Esophagus squamous epithelium (tissue), 4 donors: ENCODE results near the gene PRSS48.

Experiments used
- POLR2A ChIP-seq, 4 donors: fragments of 450-650 bp; IDR thresholded peaks; one replicate each; pipeline ENCODE4 v1.6.1; 2017; ENCODE audit warnings: antibody characterized with exemption in 4 of 4, mild to moderate bottlenecking in 4 of 4, moderate library complexity in 3 of 4
- TF ChIP-seq, protein P1 (sequence below), 6 experiments: fragments of 450-650 bp in 4 of 6; fragments of 200-600 bp in 2 of 6; sonication (generic) in 2 of 6; IDR thresholded peaks; one replicate each; pipeline ENCODE4 v1.5.1; 2016 to 2019; ENCODE audit warnings: antibody characterized with exemption in 6 of 6, mild to moderate bottlenecking in 4 of 6, moderate library complexity in 4 of 6

- TF ChIP-seq, protein P1, sequence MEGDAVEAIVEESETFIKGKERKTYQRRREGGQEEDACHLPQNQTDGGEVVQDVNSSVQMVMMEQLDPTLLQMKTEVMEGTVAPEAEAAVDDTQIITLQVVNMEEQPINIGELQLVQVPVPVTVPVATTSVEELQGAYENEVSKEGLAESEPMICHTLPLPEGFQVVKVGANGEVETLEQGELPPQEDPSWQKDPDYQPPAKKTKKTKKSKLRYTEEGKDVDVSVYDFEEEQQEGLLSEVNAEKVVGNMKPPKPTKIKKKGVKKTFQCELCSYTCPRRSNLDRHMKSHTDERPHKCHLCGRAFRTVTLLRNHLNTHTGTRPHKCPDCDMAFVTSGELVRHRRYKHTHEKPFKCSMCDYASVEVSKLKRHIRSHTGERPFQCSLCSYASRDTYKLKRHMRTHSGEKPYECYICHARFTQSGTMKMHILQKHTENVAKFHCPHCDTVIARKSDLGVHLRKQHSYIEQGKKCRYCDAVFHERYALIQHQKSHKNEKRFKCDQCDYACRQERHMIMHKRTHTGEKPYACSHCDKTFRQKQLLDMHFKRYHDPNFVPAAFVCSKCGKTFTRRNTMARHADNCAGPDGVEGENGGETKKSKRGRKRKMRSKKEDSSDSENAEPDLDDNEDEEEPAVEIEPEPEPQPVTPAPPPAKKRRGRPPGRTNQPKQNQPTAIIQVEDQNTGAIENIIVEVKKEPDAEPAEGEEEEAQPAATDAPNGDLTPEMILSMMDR (IDR thresholded peaks at IDR 0.05): no peak
- no peak for TF ChIP-seq POLR2A (IDR thresholded peaks at IDR 0.05)
Observed at GRCh38 chr4:151238477-151238876, 38.5 kb upstream of the PRSS48 start.
